ENCODE data around the gene HPD. TPM values are rescaled to one million over a fixed set of nuclear protein-coding genes. Genes with fewer than 3 reads are reported as not detected.

HPD gene
- total RNA-seq, 1 experiment from 2014 or later: 0.39 TPM

GRCh38 chr12:121874071-121874470 is 15.4 kb upstream of the HPD start:
- ChIA-PET POLR2A (no interaction called here), CTCF (interaction anchor here (0.7 to 1.1 kb wide), 2 partner anchors 45 to 80 kb away, joined by 3 read pairs; partner anchors contain the start of genes CFAP251 and RHOF)
- no peaks in the 10 kb centered on the region for H3K9me3 Mint-ChIP-seq
- ATAC-seq (no peak), DNase-seq (ENCODE audit: low spot score) (no peak)
- TF ChIP-seq ZNF281 (CRISPR knock-in tag; IDR thresholded peaks at IDR 0.05) (no peak), SOX15 (CRISPR knock-in tag; IDR thresholded peaks at IDR 0.05) (no peak), AR (CRISPR knock-in tag; IDR thresholded peaks at IDR 0.05) (no peak), CBFB (CRISPR knock-in tag; IDR thresholded peaks at IDR 0.05; ENCODE audit: low read depth) (no peak), ELF4 (CRISPR knock-in tag; IDR thresholded peaks at IDR 0.05; ENCODE audit: low read depth) (no peak), FOXP1 (CRISPR knock-in tag; IDR thresholded peaks at IDR 0.05; ENCODE audit: borderline replicate concordance) (no peak), E2F4 (CRISPR knock-in tag; IDR thresholded peaks at IDR 0.05; ENCODE audit: borderline replicate concordance, low read depth) (no peak), ZNF317 (CRISPR knock-in tag; IDR thresholded peaks at IDR 0.05; ENCODE audit: borderline replicate concordance, low read depth) (no peak), MXD4 (CRISPR knock-in tag; IDR thresholded peaks at IDR 0.05; ENCODE audit: borderline replicate concordance) (no peak), CREB1 (CRISPR knock-in tag; IDR thresholded peaks at IDR 0.05) (no peak), ZNF263 (CRISPR knock-in tag; IDR thresholded peaks at IDR 0.05; ENCODE audit: low read depth) (no peak), STAT6 (CRISPR knock-in tag; conservative IDR thresholded peaks at IDR 0.05; ENCODE audit: low read depth) (no peak), ZNF425 (CRISPR knock-in tag; conservative IDR thresholded peaks at IDR 0.05) (no peak), NFATC4 (CRISPR knock-in tag; IDR thresholded peaks at IDR 0.05) (no peak)
- TF ChIP-seq, protein P1, sequence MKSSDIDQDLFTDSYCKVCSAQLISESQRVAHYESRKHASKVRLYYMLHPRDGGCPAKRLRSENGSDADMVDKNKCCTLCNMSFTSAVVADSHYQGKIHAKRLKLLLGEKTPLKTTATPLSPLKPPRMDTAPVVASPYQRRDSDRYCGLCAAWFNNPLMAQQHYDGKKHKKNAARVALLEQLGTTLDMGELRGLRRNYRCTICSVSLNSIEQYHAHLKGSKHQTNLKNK (CRISPR knock-in tag; IDR thresholded peaks at IDR 0.05): no peak
- TF ChIP-seq, protein P2, sequence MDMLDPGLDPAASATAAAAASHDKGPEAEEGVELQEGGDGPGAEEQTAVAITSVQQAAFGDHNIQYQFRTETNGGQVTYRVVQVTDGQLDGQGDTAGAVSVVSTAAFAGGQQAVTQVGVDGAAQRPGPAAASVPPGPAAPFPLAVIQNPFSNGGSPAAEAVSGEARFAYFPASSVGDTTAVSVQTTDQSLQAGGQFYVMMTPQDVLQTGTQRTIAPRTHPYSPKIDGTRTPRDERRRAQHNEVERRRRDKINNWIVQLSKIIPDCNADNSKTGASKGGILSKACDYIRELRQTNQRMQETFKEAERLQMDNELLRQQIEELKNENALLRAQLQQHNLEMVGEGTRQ (CRISPR knock-in tag; IDR thresholded peaks at IDR 0.05): no peak
- H3K36me3 Mint-ChIP-seq: no peaks in the 10 kb centered on the region
- no peak overlapping the region for H3K4me3 Mint-ChIP-seq
- no peaks in the 10 kb centered on the region for H3K27me3 Mint-ChIP-seq (ENCODE audit: low read depth)
- no peaks in the 10 kb centered on the region for H3K4me1 Mint-ChIP-seq
- H3K27ac Mint-ChIP-seq: no peak overlapping the region
